HCT116 (cell line): ENCODE results near the gene AMD1. TPM values are rescaled to one million over a fixed set of nuclear protein-coding genes. Genes with fewer than 3 reads are reported as not detected.

Source experiments
- ATAC-seq: fragments of 200-7000 bp; cut with Tn5 transposase; 2 replicates; pipeline ENCODE4 v1.9.1; 2020; ENCODE audit warnings: mild to moderate bottlenecking, moderate library complexity
- BruUV-seq: library from RNA; stranded (reverse); fragments of 400-500 nt; replicated peaks from 2 replicates; lab custom pipeline; 2021; lab: Mats Ljungman, UMichigan
- CTCF ChIA-PET: fragments of 300-600 bp; sonication (Branson Sonifier 250); formaldehyde crosslinking; loops from one replicate; lab custom pipeline; 2021; ENCODE audit warnings: antibody characterized with exemption; lab: Charles Lee
- POLR2A ChIA-PET: fragments of 300-600, 350-600 bp; sonication (Branson Sonifier 250); formaldehyde crosslinking; loops from one replicate; lab custom pipeline; 2021; ENCODE audit warnings: antibody characterized with exemption; lab: Charles Lee
- RAD21 ChIA-PET, 2 experiments: fragments of 300-600 bp; sonication (Branson Sonifier 250); formaldehyde crosslinking; loops; one replicate each; lab custom pipeline; 2023; ENCODE audit warnings: low total read pairs in 2 of 2; ENCODE audit not compliant: uncharacterized antibody in 2 of 2, unreplicated experiment in 2 of 2, low non-redundant PET in 1 of 2; lab: Charles Lee
- DNase-seq: peaks from one replicate; pipeline ENCODE4 v3.0.0-alpha.2; 2010; ENCODE audit warnings: low read depth, low spot score
- H2AFZ ChIP-seq: fragments of 200-600 bp; shearing (Covaris generic), sonication (generic); 2 replicates; pipeline ENCODE4 v1.6.1; 2017; ENCODE audit warnings: low read depth, mixed run types, mixed read lengths, antibody characterized with exemption, low read length; ENCODE audit not compliant: poor library complexity, severe bottlenecking
- H3K27ac ChIP-seq: 2 replicates; pipeline ENCODE4 v1.5.1; 2012; ENCODE audit warnings: low read depth, low read length
- H3K27me3 ChIP-seq: fragments of 200-600 bp; sonication (generic); 2 replicates; pipeline ENCODE4 v1.6.1; 2016; ENCODE audit warnings: mixed run types, low read length, mixed read lengths; ENCODE audit not compliant: insufficient read depth
- H3K36me3 ChIP-seq, 2 experiments: fragments of 200-500 bp in 1 of 2; fragments of 200-600 bp in 1 of 2; sonication (Bioruptor generic) in 1 of 2; sonication (generic) in 1 of 2; 2 replicates each; pipeline versions ENCODE4 v1.5.1 to v1.6.1; 2014 to 2016; ENCODE audit warnings: low read length in 2 of 2, inconsistent platforms in 1 of 2, mixed read lengths in 1 of 2, mixed run types in 1 of 2; ENCODE audit not compliant: insufficient read depth in 2 of 2, control insufficient read depth in 1 of 2
- H3K4me1 ChIP-seq, 2 experiments: fragments of 200-600 bp in 1 of 2; sonication (generic) in 1 of 2; 2 replicates each; pipeline versions ENCODE4 v1.5.1 to v1.6.1; 2012 to 2017; ENCODE audit warnings: low read length in 2 of 2, inconsistent platforms in 1 of 2, mild to moderate bottlenecking in 1 of 2, mixed read lengths in 1 of 2, mixed run types in 1 of 2, moderate library complexity in 1 of 2; ENCODE audit not compliant: insufficient read depth in 2 of 2, control insufficient read depth in 1 of 2
- H3K4me2 ChIP-seq: fragments of 200-600 bp; sonication (generic); 2 replicates; pipeline ENCODE4 v1.6.1; 2017; ENCODE audit warnings: mixed run types, low read length, mixed read lengths
- H3K4me3 ChIP-seq, 2 experiments: fragments of 200-600 bp in 1 of 2; sonication (generic) in 1 of 2; replicated peaks in 1 of 2; 2 replicates each; pipeline ENCODE4 v1.5.1; 2011 to 2016; ENCODE audit warnings: low read length in 2 of 2, control low read depth in 1 of 2, low read depth in 1 of 2, mild to moderate bottlenecking in 1 of 2, mixed read lengths in 1 of 2, mixed run types in 1 of 2
- H3K79me2 ChIP-seq: fragments of 200-600 bp; sonication (generic); 2 replicates; pipeline ENCODE4 v1.6.1; 2017; ENCODE audit warnings: mild to moderate bottlenecking, mixed run types, low read length, moderate library complexity, mixed read lengths; ENCODE audit not compliant: insufficient read depth
- H3K9ac ChIP-seq: fragments of 200-600 bp; sonication (generic); 2 replicates; pipeline ENCODE4 v1.6.1; 2016; ENCODE audit warnings: low read length, mixed read lengths
- H3K9me2 ChIP-seq: fragments of 200-600 bp; sonication (generic), shearing (Covaris generic); 2 replicates; pipeline ENCODE4 v1.6.1; 2017; ENCODE audit warnings: mixed run types, mild to moderate bottlenecking, moderate library complexity; ENCODE audit not compliant: insufficient read depth
- H3K9me3 ChIP-seq, 2 experiments: fragments of 200-500 bp in 1 of 2; fragments of 200-600 bp in 1 of 2; sonication (Bioruptor generic) in 1 of 2; sonication (generic) in 1 of 2; 2 replicates each; pipeline ENCODE4 v1.6.1; 2014 to 2017; ENCODE audit warnings: low read length in 2 of 2, mixed read lengths in 2 of 2, inconsistent platforms in 1 of 2, low read depth in 1 of 2, mild to moderate bottlenecking in 1 of 2, mixed run types in 1 of 2, moderate library complexity in 1 of 2; ENCODE audit not compliant: control insufficient read depth in 1 of 2, insufficient read depth in 1 of 2
- H4K20me1 ChIP-seq: fragments of 200-600 bp; sonication (generic), shearing (Covaris generic); 2 replicates; pipeline ENCODE4 v1.6.1; 2017; ENCODE audit warnings: mixed run types, mild to moderate bottlenecking, moderate library complexity; ENCODE audit not compliant: insufficient read depth
- CBX3 ChIP-seq: IDR thresholded peaks from 2 replicates; pipeline ENCODE4 v1.6.1; 2012; ENCODE audit warnings: low read depth
- EGR1 ChIP-seq: IDR thresholded peaks from 2 replicates; pipeline ENCODE4 v1.6.1; 2012; ENCODE audit warnings: low read depth
- ELF1 ChIP-seq: IDR thresholded peaks from 2 replicates; pipeline ENCODE4 v1.6.1; 2012; ENCODE audit warnings: low read depth, borderline replicate concordance
- EZH2 ChIP-seq: fragments of 200-600 bp; sonication (generic); IDR thresholded peaks from 2 replicates; pipeline ENCODE4 v1.6.1; 2017; ENCODE audit warnings: antibody characterized with exemption, mixed run types
- FOSL1 ChIP-seq: IDR thresholded peaks from 2 replicates; pipeline ENCODE4 v1.6.1; 2012; ENCODE audit warnings: low read depth
- JUND ChIP-seq: IDR thresholded peaks from 2 replicates; pipeline ENCODE4 v1.6.1; 2012
- POLR2A ChIP-seq: IDR thresholded peaks from 2 replicates; pipeline ENCODE4 v1.7.0; 2011; ENCODE audit warnings: borderline replicate concordance; ENCODE audit not compliant: insufficient read depth, insufficient read length; ENCODE audit errors: extremely low read depth
- POLR2AphosphoS5 ChIP-seq: IDR thresholded peaks from 2 replicates; pipeline ENCODE4 v1.6.1; 2011; ENCODE audit warnings: mild to moderate bottlenecking, low read depth, low read length, moderate library complexity
- RAD21 ChIP-seq: IDR thresholded peaks from 2 replicates; pipeline ENCODE4 v1.6.1; 2012; ENCODE audit warnings: low read depth, mild to moderate bottlenecking
- SP1 ChIP-seq: IDR thresholded peaks from 2 replicates; pipeline ENCODE4 v1.6.1; 2012; ENCODE audit warnings: low read depth
- SRF ChIP-seq: IDR thresholded peaks from 2 replicates; pipeline ENCODE4 v1.6.1; 2012; ENCODE audit warnings: low read depth
- TCF7L2 ChIP-seq: IDR thresholded peaks from 2 replicates; pipeline ENCODE4 v1.7.0; 2011; ENCODE audit warnings: borderline replicate concordance, inconsistent platforms; ENCODE audit not compliant: insufficient read depth, insufficient read length; ENCODE audit errors: extremely low read depth
- YY1 ChIP-seq: IDR thresholded peaks from 2 replicates; pipeline ENCODE4 v1.6.1; 2011; ENCODE audit warnings: low read length, low read depth, moderate library complexity, mild to moderate bottlenecking; ENCODE audit not compliant: insufficient replicate concordance; ENCODE audit errors: extremely low read depth
- ZFX ChIP-seq: fragments of 450-650 bp; IDR thresholded peaks from 2 replicates; pipeline ENCODE4 v1.6.1; 2017
- ZNF274 ChIP-seq: fragments of 200-500 bp; sonication (Bioruptor generic); IDR thresholded peaks from 2 replicates; pipeline ENCODE4 v1.6.1; 2014; ENCODE audit warnings: mild to moderate bottlenecking, low read depth, low read length, inconsistent platforms
- intact Hi-C: fragments of 100-400 bp; cut with micrococcal nuclease; formaldehyde crosslinking; loops from 2 replicates; pipeline ENCODE4 v1.10.0; 2022
- total RNA-seq: library from RNA; stranded (reverse); gene quantifications from one replicate; pipeline ENCODE4 v1.2.1, GENCODE V29; 2021; ENCODE audit not compliant: unreplicated experiment
- TF ChIP-seq, protein P1 (sequence below), 3 experiments: fragments of 200-600 bp in 1 of 3; sonication (generic) in 1 of 3; IDR thresholded peaks in 2 of 3; conservative IDR thresholded peaks in 1 of 3; 2 replicates each; pipeline ENCODE4 v1.5.1; 2012 to 2017; ENCODE audit warnings: low read depth in 2 of 3, low read length in 2 of 3, antibody characterized with exemption in 1 of 3, borderline replicate concordance in 1 of 3, control low read depth in 1 of 3, mild to moderate bottlenecking in 1 of 3, mixed read lengths in 1 of 3, mixed run types in 1 of 3, moderate library complexity in 1 of 3; ENCODE audit not compliant: insufficient read depth in 1 of 3

Gene AMD1
- total RNA-seq, 1 experiment from 2014 or later: 71.4 TPM

DNA sequence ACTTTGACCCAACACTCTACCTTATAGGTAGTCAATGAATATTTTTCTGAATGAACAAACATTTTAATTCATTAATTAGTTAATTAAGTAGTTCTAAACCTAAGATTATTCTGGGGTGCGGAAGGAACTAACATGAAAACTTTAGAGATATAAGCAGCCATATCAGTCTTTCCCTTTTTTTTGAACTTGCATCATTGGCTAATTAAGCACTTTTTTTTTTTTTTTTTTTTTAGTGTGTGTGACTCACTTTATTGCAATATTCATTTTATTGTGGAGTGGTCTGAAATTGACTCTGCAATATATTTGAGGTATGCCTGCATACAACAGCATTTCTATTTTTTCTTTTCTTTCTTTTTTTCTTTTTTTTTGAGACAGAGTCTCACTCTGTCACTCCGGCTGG is 21.8 kb upstream of the AMD1 start:
- H3K36me3 ChIP-seq: no peaks in the 10 kb centered on the region
- intact Hi-C loops: no loop called here
- no TSS peak for BruUV-seq
- no peaks in the 10 kb centered on the region for H3K27me3 ChIP-seq
- H3K79me2 ChIP-seq: no peaks in the 10 kb centered on the region
- no peaks in the 10 kb centered on the region for H3K4me1 ChIP-seq
- H3K4me2 ChIP-seq: no peak overlapping the region
- no peak overlapping the region for H3K4me3 ChIP-seq
- no peaks in the 10 kb centered on the region for H3K9me3 ChIP-seq
- no peak for ATAC-seq
- H2AFZ ChIP-seq: no peak overlapping the region
- ChIA-PET CTCF (no interaction called here), POLR2A (interaction anchor here (1.1 kb wide), 1 partner anchor 22 kb away, joined by 4 read pairs; the partner anchor contains the start of gene AMD1), RAD21 (no interaction called here)
- TF ChIP-seq SP1: no peak
- TF ChIP-seq ZNF274: no peak
- H3K9ac ChIP-seq: no peak overlapping the region
- H3K9me2 ChIP-seq: no peaks in the 10 kb centered on the region
- DNase-seq: no peak
- no peak overlapping the region for H3K27ac ChIP-seq
- H4K20me1 ChIP-seq: no peaks in the 10 kb centered on the region

- no peaks in the 10 kb centered on the region for H3K79me2 ChIP-seq
- ATAC-seq: no peak
- RAD21 ChIA-PET: no interaction called here
These were observed 20.7 kb upstream of the AMD1 start for GRCh38 chr6:110853754-110854477.

More at GRCh38 chr6:110853754-110854477, 20.7 kb upstream of the AMD1 start:
- DNase-seq: no peak
- no peak overlapping the region for H3K4me2 ChIP-seq
- H3K36me3 ChIP-seq: no peaks in the 10 kb centered on the region
- H2AFZ ChIP-seq: no peak overlapping the region
- POLR2A ChIA-PET: interaction anchor here (1.0 kb wide), 1 partner anchor 21 kb away, joined by 5 read pairs; the partner anchor contains the start of gene AMD1
- H3K9ac ChIP-seq: no peak overlapping the region
- BruUV-seq: no TSS peak
- no peaks in the 10 kb centered on the region for H3K9me2 ChIP-seq
- H3K27ac ChIP-seq: no peak overlapping the region
- H4K20me1 ChIP-seq: no peaks in the 10 kb centered on the region
- CTCF ChIA-PET: no interaction called here
- H3K4me1 ChIP-seq: no peaks in the 10 kb centered on the region
- TF ChIP-seq POLR2AphosphoS5 (no peak), ZFX (no peak), EGR1 (no peak), TCF7L2 (no peak), RAD21 (no peak), EZH2 (no peak), YY1 (no peak), JUND (no peak), CBX3 (no peak), ZNF274 (no peak), SRF (no peak), POLR2A (no peak), ELF1 (no peak), FOSL1 (no peak)
- TF ChIP-seq, protein P1, sequence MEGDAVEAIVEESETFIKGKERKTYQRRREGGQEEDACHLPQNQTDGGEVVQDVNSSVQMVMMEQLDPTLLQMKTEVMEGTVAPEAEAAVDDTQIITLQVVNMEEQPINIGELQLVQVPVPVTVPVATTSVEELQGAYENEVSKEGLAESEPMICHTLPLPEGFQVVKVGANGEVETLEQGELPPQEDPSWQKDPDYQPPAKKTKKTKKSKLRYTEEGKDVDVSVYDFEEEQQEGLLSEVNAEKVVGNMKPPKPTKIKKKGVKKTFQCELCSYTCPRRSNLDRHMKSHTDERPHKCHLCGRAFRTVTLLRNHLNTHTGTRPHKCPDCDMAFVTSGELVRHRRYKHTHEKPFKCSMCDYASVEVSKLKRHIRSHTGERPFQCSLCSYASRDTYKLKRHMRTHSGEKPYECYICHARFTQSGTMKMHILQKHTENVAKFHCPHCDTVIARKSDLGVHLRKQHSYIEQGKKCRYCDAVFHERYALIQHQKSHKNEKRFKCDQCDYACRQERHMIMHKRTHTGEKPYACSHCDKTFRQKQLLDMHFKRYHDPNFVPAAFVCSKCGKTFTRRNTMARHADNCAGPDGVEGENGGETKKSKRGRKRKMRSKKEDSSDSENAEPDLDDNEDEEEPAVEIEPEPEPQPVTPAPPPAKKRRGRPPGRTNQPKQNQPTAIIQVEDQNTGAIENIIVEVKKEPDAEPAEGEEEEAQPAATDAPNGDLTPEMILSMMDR (IDR thresholded peaks at IDR 0.05 in 2 of 3, conservative IDR thresholded peaks at IDR 0.05 in 1 of 3; ENCODE audit: borderline replicate concordance in 1 of 3, insufficient read depth in 1 of 3, low read depth in 2 of 3, low read length in 2 of 3): no peak
- intact Hi-C loops: no loop called here
- no peaks in the 10 kb centered on the region for H3K9me3 ChIP-seq
- H3K27me3 ChIP-seq: no peaks in the 10 kb centered on the region
- no peak overlapping the region for H3K4me3 ChIP-seq
